OCI-LY7 (cell line): ENCODE data around the gene PFKFB4.

Experiments used
- CTCF ChIP-seq: fragments of 200-600 bp; sonication (generic); conservative IDR thresholded peaks from 2 replicates; pipeline ENCODE4 v1.5.1; 2014; ENCODE audit warnings: mild to moderate bottlenecking, antibody characterized with exemption, low read length, moderate library complexity, mixed read lengths
- EZH2phosphoT487 ChIP-seq: fragments of 200-600 bp; sonication (generic); IDR thresholded peaks from 2 replicates; pipeline ENCODE4 v1.6.1; 2018; ENCODE audit warnings: low read depth, borderline replicate concordance, mild to moderate bottlenecking, mixed run types, antibody characterized with exemption, low read length, moderate library complexity, mixed read lengths

GRCh38 chr3:48555949-48556795 is 431 bp downstream of the PFKFB4 start:
- TF ChIP-seq CTCF: no peak
- TF ChIP-seq EZH2phosphoT487: no peak
